NK-92 (cell line): ENCODE measurements around the gene SNX9.
"Not testable (repeated sequence)": the region's sequence is repeated elsewhere in the genome, so short reads cannot be mapped to it uniquely, and the experiment has no call there.

ENCODE experiments used
- DNase-seq: peaks from one replicate; lab custom pipeline; 2025; ENCODE audit not compliant: unreplicated experiment; lab: John Stamatoyannopoulos, UW

Gene SNX9

DNA sequence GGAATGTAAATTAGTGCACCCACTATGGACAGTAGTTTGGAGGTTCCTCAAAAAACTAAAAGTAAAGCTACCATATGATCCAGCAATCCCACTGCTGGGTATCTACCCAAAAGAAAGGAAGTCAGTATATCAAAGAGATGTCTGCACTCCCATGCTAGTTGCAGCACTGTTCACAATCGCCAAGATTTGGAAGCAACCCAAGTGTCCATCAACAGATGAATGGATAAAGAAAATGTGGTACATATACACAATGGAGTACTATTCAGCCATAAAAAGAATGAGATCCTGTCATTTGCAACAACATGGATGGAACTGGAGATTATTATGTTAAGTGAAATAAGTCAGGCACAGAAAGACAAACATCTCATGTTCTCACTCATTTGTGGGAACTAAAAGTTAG, 127.9 kb downstream of the SNX9 start:
- not testable (repeated sequence) for DNase-seq

DNA sequence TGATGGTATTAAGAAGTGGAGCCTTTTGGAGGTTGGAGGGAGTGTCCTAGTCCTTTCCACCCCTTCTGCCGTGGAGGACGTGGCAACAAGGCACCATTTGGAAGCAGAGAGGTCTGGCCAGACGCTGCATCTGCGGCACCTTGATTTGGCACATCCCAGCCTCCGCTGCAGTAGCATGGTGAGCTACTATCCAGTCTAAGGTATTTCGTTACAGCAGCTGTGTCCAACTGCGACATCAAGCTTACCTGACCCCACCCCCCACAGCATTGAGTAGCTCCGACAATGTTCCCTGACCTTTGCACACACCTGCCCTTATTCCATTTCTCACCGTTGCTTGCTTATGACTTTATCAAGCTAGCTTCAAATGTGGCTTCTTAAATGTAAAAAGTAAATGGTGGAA, 128.8 kb downstream of the SNX9 start:
- DNase-seq, result no peak

- DNase-seq, result no peak
Observed at GRCh38 chr6:157952861-157953351, 129.9 kb downstream of the SNX9 start.

- no peak for DNase-seq
Observed at GRCh38 chr6:157953580-157954091, 130.6 kb downstream of the SNX9 start.

DNA sequence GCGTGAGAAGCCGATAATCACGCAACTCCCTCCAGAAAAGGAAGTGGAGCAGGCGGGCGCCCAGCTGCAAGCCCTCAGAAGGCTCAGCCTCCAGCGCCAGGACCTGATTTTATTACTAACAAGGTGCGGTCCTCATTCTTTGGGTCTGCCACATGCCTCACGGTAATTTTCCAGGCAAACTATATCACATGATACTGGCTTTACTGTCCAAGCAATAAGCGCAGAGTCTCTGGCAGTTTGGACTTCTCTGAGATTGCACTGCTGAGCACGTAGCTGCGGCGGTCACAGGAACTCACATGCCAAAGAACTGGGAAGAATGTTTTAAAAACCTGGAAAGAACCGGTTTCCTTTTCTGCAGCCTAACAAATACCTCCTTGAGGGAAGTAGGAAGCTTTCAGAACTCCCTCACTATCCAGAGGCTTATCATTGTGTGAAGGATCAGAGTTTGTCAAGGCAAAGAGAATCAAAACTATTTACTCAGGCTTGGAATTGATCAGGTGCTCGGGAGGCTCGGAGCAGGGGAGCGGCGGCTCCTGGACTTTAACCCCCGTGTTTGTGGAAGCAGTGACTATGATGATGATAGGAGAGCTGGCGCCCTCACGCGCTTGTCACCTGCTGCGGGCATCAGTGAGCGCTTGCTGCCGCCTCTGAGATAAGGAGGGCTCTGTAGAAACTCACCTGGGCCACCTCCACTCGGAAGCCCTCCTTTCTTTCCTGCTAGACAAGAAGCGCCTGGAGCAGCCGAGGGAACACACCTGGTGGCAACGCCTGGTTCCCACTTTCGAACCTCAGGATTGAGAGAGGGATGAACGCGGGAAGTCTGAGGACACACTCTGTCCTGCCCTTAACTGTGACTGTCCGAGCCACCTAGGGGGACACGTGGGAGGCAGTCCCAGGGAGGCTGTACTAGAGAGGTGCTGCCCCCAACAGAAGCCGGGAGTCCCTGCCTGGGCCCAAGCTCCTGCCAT, 131.4 kb downstream of the SNX9 start:
- DNase-seq, result no peak

DNA sequence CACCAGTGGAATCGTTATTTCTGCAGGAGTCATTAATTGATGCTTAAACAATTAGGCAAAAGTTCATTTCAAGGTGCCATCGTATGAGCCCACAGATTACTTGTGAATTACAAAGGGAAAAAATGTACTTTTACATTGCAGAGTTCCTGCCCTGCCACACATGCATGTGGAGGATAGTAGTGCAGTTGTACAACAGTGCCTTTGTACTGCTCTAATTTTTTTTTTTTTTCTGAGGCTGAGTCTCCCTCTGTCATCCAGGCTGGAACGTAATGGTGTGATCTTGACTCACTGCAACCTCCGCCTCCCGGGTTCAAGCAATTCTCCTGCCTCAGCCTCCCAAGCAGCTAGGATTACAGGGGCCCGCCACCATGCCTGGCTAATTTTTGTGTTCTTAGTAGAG, 132.6 kb downstream of the SNX9 start:
- DNase-seq, result no peak

GRCh38 chr6:157956171-157956730, 133.2 kb downstream of the SNX9 start:
- DNase-seq, result no peak

- no peak for DNase-seq
Observed at GRCh38 chr6:157959451-157960227, 136.6 kb downstream of the SNX9 start.

GRCh38 chr6:157961153-157961831, 138.2 kb downstream of the SNX9 start:
- DNase-seq, result no peak

GRCh38 chr6:157961832-157962575, 139.0 kb downstream of the SNX9 start:
- no peak for DNase-seq

DNA sequence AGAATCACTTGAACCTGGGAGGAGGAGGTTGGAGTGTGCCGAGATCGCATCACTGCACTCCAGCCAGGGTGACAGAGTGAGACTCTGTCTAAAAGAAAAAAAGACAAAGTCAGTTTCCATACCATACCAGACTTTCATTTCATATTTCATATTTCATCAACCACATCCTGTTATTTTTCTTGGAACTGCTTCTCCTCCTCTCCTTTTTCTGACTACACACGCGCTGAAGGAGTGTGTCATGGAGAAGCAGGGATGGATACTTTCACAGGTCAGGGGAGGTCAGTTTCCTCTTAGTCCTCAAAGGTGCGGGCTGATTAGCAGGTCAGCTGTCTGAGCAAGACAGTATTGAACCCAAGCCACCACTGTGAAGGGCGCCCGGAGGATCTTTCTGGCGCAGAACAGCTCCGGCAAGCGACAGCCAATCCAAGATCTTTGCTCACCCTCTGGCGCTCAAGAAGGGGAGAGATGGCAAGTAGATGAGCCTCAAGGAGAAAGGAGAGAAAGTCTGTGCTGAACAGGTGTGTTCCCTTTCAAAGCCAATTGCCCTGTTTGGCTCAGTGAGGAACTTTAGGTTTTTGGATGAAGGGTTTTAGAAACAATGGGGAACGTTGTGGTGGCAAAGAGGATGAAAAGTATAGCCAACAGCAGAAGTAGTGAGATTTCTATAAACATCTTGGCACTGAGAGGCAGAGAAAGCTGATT, 139.7 kb downstream of the SNX9 start:
- DNase-seq, result no peak

DNA sequence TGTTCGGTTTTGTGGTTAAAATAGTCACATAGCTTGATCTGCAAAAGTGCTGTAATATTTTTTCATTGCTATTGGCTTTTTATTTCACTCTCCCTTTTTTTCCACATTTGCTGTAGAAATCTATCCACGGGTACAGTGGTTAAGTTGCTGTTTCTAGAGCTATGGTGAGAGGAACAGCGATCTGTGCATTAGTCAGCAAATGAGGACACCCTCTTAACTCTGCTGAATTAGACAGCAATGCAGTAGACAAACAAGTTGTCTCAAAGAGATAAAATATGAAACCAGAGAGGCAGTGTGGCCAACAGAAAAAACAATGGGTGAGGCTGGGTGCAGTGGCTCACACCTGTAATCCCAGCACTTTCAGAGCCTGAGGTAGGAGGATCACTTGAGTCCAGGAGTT, 141.1 kb downstream of the SNX9 start:
- no peak for DNase-seq

DNA sequence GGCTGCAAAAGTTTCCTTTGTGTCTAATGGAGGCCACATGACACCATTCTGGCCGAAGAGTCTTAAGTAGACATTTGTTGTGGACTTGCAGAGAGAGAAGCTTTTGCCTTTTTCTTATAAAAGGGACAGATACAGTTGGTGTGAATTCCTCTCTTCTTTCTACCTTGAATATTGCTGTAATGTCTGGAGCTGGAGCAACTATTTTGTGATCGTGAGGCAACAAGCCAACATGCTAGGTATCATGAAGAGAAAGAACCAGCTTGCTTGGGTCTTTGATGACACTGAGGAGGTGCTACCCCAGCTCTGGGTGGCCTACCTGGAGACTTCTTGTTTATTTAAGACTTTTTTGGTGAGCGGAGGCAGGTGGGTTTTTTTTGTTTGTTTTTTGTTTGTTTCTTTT, 142.3 kb downstream of the SNX9 start:
- no peak for DNase-seq

- no peak for DNase-seq
Observed at GRCh38 chr6:157966589-157966977, 143.5 kb downstream of the SNX9 start.

DNA sequence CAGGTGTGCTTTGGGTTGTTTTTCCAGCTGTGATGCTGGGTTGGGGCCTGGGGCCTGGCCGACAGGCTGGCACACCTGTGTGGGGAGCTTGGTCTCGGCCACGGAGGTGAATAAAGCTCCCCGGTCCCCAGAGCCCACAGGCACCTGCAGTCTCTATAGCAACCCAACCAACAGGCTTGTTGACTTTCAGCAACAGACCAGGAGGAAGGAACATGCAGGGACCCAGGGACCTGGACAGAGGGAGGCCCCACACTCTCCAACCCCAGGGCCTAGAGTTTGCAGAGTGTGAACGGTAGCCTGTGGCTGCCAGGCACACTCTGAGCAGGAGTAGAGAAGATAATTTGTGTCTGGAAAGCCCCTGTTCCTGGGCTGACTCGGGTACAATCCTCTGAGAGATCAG, 144.0 kb downstream of the SNX9 start:
- DNase-seq, result no peak

- no peak for DNase-seq
Observed at GRCh38 chr6:157967486-157967885, 144.4 kb downstream of the SNX9 start.

DNA sequence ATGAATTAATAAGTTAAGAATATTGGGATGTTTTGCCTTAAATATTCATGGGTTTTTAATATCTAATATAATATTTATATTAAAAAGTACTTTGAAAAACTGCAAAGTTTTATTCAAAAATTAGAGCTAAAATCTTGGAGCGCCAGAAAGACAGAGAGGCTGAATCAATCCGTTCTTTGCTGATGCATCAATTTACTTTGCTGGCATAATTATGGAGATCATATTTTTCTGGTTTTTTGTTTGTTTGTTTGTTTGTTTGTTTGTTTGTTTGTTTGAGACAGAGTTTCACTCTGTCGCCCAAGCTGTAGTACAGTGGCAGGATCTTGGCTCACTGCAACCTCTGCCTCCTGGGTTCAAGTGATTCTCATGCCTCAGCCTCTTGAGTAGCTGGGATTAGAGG, 149.1 kb downstream of the SNX9 start:
- not testable (repeated sequence) for DNase-seq

GRCh38 chr6:157974341-157974894, 151.4 kb downstream of the SNX9 start:
- no peak for DNase-seq

- DNase-seq, result no peak
Observed at GRCh38 chr6:157974967-157975366, 151.9 kb downstream of the SNX9 start.
